GM21528 (cell line): ENCODE measurements around the gene KIF5C.

Experiments
- ATAC-seq: cut with Tn5 transposase; IDR thresholded peaks from one replicate; pipeline ENCODE4 v1.9.1; 2021; ENCODE audit warnings: mild to moderate bottlenecking, moderate library complexity; ENCODE audit not compliant: unreplicated experiment, low FRiP score

KIF5C gene

DNA sequence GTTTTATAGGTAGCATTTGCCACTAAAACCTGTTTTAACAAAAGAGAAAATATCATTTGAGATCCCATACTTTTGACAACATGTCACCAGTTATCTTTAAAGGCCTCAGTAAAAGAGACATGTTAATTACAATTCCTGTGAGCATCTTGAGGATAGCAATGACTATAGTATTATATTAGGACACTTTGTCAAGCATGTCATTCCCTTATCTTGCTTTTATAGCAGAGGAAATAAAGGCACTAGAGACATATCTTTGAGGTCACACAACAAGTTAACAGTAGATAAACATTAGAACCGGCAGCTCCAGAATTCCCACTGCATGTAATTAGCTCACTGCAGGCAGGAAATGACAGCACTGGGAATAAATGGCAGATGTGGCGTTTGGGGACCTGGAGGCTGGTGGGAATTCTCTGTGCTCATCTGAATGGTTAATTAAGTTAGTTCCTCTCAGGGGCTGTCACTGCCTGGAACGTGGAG, 189.4 kb downstream of the KIF5C start:
- ATAC-seq = no peak

- ATAC-seq = no peak
These were observed 190.0 kb downstream of the KIF5C start for GRCh38 chr2:149064856-149065630.

DNA sequence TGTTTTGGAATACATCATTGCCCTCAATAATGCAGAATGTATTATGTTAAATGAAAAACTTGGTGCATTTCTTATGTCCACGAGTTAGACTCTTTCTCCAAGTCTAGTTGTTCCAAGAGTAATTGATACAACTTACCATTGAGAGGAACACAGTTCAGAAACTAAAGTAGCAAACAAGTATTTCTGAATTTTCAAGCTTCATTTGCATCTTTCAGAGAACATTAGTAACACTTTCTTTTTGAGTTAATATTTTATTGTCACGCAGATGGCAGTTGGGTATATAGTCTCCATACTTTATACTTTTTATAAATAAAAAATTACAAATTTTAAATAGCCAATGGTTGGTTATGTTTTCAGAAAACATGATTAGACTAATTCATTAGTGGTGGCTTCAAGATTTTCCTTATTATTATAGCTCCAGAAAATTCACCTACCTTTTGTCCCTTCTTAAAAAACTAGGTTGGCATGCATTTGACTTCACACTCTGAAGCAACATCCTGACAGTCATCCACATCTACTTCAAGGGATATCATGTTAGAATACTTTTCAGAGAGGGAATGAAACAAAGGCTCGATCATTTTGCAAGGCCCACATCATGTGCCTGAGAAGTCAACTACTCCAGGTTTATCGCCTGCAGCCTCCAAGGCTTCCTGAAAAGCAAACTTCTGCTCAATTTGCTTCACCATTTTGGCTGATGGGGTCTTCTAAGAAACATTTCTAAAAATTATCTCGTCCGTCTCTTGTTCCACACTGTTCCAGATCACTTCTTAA, 193.4 kb downstream of the KIF5C start:
- no peak for ATAC-seq

DNA sequence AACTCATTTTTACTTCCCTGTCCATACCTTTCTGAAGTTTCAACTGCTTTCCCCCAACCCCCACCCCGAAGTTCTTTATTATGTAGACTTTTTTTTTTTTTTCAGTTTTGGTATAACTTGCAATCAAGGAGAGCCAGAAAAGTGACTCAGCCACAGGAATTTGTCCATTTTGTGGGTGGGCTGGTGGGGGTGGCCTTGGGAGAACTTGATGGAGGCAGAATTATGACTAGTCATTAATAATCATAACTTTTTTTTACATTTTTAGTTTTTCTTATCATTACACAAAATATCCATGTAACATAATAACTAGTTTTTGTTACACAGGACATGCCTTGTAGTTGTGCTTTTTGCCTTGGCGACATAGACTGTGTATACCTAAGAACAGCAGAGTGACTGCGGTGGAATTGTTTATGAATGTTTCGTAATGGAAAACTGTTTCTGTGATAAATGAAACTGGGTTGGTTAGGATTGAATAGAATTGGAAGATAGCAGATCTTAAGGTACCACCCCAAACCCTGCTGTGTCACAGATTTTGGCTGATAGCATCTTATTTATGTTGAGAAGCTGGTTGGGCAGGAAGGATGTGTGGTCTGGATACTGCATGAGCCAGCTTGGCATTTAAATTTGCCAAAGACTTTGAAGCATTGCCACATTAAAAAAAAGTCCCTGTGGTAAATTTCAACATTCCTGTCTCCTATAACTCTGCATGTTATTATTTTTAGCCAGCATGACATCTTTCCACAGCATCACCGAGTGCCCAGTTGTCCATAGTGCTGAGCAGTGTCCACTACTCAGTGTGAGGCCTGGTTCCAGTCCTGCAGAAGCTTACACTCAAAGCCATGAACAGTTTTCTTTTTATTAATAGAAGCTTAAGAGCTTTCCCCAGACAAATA, 194.2 kb downstream of the KIF5C start:
- ATAC-seq = no peak

DNA sequence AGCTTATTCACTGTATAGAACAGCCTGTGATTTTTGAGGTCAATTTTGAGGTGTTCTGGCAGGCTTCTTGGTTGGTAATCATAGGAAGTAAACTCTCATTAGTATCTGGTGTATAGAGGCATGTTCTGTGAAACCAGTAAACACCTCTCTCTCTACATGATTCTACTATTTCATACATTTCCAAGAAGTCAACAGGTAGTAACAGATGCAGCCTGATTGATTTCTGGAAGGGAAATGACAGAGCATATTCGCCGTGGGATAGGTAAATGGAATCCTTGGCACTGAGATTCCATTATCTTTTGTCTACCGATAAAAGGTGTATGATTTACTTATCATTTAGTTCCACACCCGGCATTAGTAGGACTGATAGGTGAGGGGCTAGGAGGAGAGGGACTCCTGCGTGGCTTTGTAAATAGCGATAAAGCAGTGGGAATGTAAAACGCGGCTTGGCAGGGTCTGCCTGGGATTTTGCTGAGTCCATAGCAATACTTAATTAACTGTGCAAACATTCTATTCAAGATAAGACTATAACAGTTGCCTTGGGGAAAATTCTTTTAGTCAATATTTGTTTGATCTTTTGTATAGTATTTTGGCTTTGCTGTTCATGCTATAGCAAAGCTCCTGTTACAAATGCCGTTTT, 195.8 kb downstream of the KIF5C start:
- ATAC-seq = no peak

DNA sequence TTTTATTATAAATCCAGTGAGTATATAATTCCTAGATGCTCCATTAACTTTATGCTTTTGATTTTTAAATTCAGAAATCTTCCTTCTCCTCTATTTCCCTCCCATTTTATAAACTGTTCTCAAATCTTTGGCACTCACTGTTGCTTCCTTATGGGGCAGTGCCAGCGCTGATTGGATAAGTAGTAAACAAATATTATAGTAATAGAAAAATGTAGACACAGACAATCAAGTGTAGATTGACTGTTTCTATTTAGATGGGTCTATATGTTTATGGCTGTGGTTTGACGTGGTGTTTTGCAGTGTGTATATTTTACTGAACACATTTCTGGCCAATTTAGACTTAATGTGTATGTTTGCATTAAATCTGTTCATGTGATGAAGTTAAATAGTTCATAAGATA, 200.1 kb downstream of the KIF5C start:
- ATAC-seq = no peak

GRCh38 chr2:149075853-149076252, 200.8 kb downstream of the KIF5C start:
- no peak for ATAC-seq
